ENCODE data around the gene RASSF7. TPM values are rescaled to one million over a fixed set of nuclear protein-coding genes. Genes with fewer than 3 reads are reported as not detected.
A peak's percentile ranks its signal among the peaks of the same experiment; 100 is the strongest.

RASSF7 gene
- total RNA-seq, 1 donor from 2014 or later = 12.8 TPM

DNA sequence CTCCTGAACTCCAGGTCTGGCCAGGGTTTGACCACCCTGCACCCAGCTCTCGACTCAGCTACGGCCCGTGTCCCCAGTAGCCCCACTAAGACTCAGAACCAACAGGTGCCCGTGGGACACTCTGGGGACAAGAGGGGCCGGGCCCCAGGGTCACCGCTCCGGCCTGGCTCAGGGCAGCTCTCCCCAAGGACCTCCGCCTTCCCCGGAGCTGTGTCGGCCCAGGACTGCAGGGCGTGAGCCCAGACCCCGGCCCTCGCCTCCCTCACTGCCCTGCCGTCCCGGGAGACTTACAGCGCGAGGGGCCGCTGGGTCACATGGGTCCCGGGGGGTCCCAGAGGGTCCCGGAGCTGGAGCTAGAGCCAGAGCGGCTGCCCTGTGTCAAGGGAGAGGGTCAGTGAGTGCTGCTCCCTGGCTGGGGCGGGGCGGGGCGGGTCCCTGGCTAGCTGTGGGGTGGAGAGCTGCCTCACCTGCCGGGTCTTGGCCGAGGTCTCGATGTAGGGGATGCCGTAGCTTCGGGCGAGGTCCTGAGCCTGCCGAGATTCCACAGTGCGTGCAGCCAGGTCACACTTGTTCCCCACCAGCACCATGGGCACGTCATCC, 27.7 kb upstream of the RASSF7 start:
- Mint-ChIP-seq H3K9me3 (no peaks in the 10 kb centered on the region), H3K4me1 (peaks cover 9% of the 10 kb centered on the region), H3K4me3 (peak overlapping the region; percentile 60), H3K27ac (no peak overlapping the region), H3K36me3 (peaks cover 2% of the 10 kb centered on the region), H3K27me3 (ENCODE audit: insufficient read depth, low read depth) (peaks cover 4% of the 10 kb centered on the region)
- Histone ChIP-seq H2AFZ (replicated peaks) (no peak overlapping the region), H3K27me3 (peaks cover 22% of the 10 kb centered on the region), H3K27ac (no peak overlapping the region), H4K20me1 (ENCODE audit: low read depth) (peaks cover 23% of the 10 kb centered on the region), H3K79me2 (ENCODE audit: low read depth) (peaks cover 13% of the 10 kb centered on the region), H3K4me1 (peaks cover 12% of the 10 kb centered on the region), H3K4me3 (no peak overlapping the region), H3K9me3 (ENCODE audit: low read depth) (no peaks in the 10 kb centered on the region), H3K9ac (no peak overlapping the region), H3K4me2 (no peak overlapping the region), H3F3A (ENCODE audit: low read depth) (peaks cover 27% of the 10 kb centered on the region), H3K36me3 (no peaks in the 10 kb centered on the region)
- TF ChIP-seq, protein P1, sequence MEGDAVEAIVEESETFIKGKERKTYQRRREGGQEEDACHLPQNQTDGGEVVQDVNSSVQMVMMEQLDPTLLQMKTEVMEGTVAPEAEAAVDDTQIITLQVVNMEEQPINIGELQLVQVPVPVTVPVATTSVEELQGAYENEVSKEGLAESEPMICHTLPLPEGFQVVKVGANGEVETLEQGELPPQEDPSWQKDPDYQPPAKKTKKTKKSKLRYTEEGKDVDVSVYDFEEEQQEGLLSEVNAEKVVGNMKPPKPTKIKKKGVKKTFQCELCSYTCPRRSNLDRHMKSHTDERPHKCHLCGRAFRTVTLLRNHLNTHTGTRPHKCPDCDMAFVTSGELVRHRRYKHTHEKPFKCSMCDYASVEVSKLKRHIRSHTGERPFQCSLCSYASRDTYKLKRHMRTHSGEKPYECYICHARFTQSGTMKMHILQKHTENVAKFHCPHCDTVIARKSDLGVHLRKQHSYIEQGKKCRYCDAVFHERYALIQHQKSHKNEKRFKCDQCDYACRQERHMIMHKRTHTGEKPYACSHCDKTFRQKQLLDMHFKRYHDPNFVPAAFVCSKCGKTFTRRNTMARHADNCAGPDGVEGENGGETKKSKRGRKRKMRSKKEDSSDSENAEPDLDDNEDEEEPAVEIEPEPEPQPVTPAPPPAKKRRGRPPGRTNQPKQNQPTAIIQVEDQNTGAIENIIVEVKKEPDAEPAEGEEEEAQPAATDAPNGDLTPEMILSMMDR (IDR thresholded peaks at IDR 0.05) = no peak
- TF ChIP-seq EZH2phosphoT487 (IDR thresholded peaks at IDR 0.05) = no peak
- no peak for DNase-seq (ENCODE audit: low spot score)

DNA sequence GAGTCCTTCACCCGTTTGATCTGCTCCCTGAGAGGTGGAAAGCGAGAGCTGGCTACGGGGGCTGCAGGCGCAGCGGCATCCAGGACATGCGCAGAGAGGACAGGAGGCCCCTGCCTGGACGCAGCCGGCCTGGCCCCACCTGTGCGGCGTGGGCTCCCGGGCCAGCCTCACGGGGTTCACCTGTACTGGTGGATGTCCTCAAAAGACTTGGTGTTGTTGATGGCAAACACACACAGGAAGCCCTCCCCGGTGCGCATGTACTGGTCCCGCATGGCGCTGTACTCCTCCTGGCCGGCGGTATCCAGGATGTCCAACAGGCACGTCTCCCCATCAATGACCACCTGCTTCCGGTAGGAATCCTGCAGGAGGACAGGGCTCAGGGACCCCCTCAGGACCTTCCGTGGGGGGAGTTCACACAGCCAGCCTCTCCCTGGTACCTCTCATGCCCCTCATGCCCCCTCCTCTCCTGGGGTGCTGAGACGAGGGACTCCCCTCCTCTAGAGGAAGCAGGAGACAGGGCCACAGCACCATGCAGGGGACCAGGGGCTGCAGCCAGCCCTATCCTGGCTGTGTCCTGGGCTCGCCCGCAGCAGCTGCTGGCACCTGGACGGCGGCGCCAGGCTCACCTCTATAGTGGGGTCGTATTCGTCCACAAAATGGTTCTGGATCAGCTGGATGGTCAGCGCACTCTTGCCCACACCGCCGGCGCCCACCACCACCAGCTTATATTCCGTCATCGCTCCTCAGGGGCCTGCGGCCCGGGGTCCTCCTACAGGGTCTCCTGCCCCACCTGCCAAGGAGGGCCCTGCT, 27.0 kb upstream of the RASSF7 start:
- Mint-ChIP-seq H3K36me3 (peaks cover 2% of the 10 kb centered on the region), H3K9me3 (no peaks in the 10 kb centered on the region), H3K27ac (no peak overlapping the region), H3K4me3 (peak overlapping the region; percentile 72), H3K27me3 (ENCODE audit: insufficient read depth, low read depth) (peaks cover 2% of the 10 kb centered on the region), H3K4me1 (peaks cover 13% of the 10 kb centered on the region)
- H3K79me2 ChIP-seq (ENCODE audit: low read depth) = peaks cover 13% of the 10 kb centered on the region
- H3K9ac ChIP-seq = peak overlapping the region; percentile 55
- H3K36me3 ChIP-seq = no peaks in the 10 kb centered on the region
- TF ChIP-seq EZH2phosphoT487 (IDR thresholded peaks at IDR 0.05) (no peak), EZH2 (IDR thresholded peaks at IDR 0.05) (no peak)
- TF ChIP-seq, protein P1 (IDR thresholded peaks at IDR 0.05) = no peak
- H3K4me2 ChIP-seq = peak overlapping the region; percentile 97
- no peak for DNase-seq (ENCODE audit: low spot score)
- no peak overlapping the region for H2AFZ ChIP-seq (replicated peaks)
- H3K9me3 ChIP-seq (ENCODE audit: low read depth) = no peaks in the 10 kb centered on the region
- peaks cover 30% of the 10 kb centered on the region for H3F3A ChIP-seq (ENCODE audit: low read depth)
- H4K20me1 ChIP-seq (ENCODE audit: low read depth) = peaks cover 23% of the 10 kb centered on the region
- peak overlapping the region; percentile 73 for H3K4me3 ChIP-seq
- peaks cover 29% of the 10 kb centered on the region for H3K27me3 ChIP-seq
- H3K27ac ChIP-seq = no peak overlapping the region
- peaks cover 12% of the 10 kb centered on the region for H3K4me1 ChIP-seq

DNA sequence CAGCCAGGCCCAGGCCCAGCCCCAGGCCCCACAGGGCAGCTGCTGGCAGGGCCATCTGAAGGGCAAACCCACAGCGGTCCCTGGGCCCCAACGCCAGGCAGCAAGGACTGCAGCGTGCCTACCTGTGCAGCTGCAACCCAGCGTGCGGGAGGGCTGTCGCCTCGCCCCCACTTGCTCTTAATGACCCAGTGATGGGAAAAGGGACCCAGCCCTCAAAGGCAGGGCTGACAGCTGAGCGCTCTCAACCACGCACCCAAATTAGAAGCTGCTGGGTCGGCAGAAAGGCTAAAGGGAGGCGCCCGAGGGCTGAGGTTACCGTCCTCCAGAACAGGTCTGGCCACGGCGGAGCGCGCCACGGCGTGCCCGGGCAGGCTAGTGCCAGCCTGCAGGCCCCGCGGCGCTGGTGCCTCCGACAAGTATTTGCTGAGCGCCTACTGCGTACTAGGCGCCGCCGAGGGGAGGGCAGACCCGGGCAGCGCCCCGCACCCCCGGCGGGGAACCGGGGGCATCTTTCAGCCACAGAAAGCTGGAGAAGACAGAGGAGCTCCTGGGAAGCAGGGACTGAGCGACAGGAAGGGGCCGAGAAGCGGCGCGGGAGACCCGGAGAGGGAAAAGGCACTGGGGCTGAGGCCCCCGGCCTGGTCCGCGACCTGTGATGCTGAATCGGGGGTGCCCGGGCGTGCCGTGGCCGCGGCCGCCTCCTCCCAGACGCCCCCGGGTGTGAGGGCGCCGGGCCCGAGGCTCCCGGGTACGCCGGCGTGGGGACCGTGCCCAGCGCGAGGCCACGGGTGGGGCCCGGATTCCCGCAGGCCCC, 26.2 kb upstream of the RASSF7 start:
- peak; percentile 38 for DNase-seq (ENCODE audit: low spot score)
- H3K4me1 Mint-ChIP-seq = peaks cover 14% of the 10 kb centered on the region
- H2AFZ ChIP-seq (replicated peaks) = no peak overlapping the region
- peaks cover 30% of the 10 kb centered on the region for H3F3A ChIP-seq (ENCODE audit: low read depth)
- peaks cover 23% of the 10 kb centered on the region for H4K20me1 ChIP-seq (ENCODE audit: low read depth)
- no peaks in the 10 kb centered on the region for H3K9me3 ChIP-seq (ENCODE audit: low read depth)
- H3K4me3 Mint-ChIP-seq = peak overlapping the region; percentile 78
- peaks cover 2% of the 10 kb centered on the region for H3K27me3 Mint-ChIP-seq (ENCODE audit: insufficient read depth, low read depth)
- peaks cover 13% of the 10 kb centered on the region for H3K79me2 ChIP-seq (ENCODE audit: low read depth)
- no peak overlapping the region for H3K27ac Mint-ChIP-seq
- H3K9me3 Mint-ChIP-seq = no peaks in the 10 kb centered on the region
- H3K4me3 ChIP-seq = peak overlapping the region; percentile 73
- H3K36me3 ChIP-seq = no peaks in the 10 kb centered on the region
- TF ChIP-seq, protein P1 (IDR thresholded peaks at IDR 0.05) = no peak
- no peak for TF ChIP-seq EZH2phosphoT487 (IDR thresholded peaks at IDR 0.05)
- TF ChIP-seq EZH2 (IDR thresholded peaks at IDR 0.05) = no peak
- peaks cover 2% of the 10 kb centered on the region for H3K36me3 Mint-ChIP-seq
- H3K9ac ChIP-seq = peak overlapping the region; percentile 55
- H3K4me1 ChIP-seq = peaks cover 12% of the 10 kb centered on the region
- H3K4me2 ChIP-seq = peak overlapping the region; percentile 97
- peaks cover 31% of the 10 kb centered on the region for H3K27me3 ChIP-seq
- H3K27ac ChIP-seq = no peak overlapping the region
